HG03095 (cell line): ENCODE results near the gene ZC3H12C.
A peak's percentile ranks its signal among the peaks of the same experiment; 100 is the strongest.

Experiments
- ATAC-seq: cut with Tn5 transposase; IDR thresholded peaks from one replicate; pipeline ENCODE4 v1.9.1; 2021; ENCODE audit warnings: moderate library complexity; ENCODE audit not compliant: unreplicated experiment

The ZC3H12C gene

GRCh38 chr11:110076371-110076965 lies 16.7 kb upstream of the ZC3H12C start:
- no peak for ATAC-seq

GRCh38 chr11:110077346-110077745 lies 15.8 kb upstream of the ZC3H12C start:
- ATAC-seq = peak; percentile 16

GRCh38 chr11:110077831-110078325 lies 15.3 kb upstream of the ZC3H12C start:
- ATAC-seq = peak; percentile 91

GRCh38 chr11:110078923-110079544 lies 14.2 kb upstream of the ZC3H12C start:
- no peak for ATAC-seq

- ATAC-seq = no peak
These were observed 13.5 kb upstream of the ZC3H12C start for GRCh38 chr11:110079726-110080125.

GRCh38 chr11:110081462-110082376 lies 11.5 kb upstream of the ZC3H12C start:
- ATAC-seq = no peak

GRCh38 chr11:110082899-110083298 lies 10.3 kb upstream of the ZC3H12C start:
- ATAC-seq = no peak

GRCh38 chr11:110085255-110085838 lies 7.8 kb upstream of the ZC3H12C start:
- no peak for ATAC-seq

GRCh38 chr11:110086892-110087309 lies 6.3 kb upstream of the ZC3H12C start:
- no peak for ATAC-seq

GRCh38 chr11:110087812-110088534 lies 5.2 kb upstream of the ZC3H12C start:
- no peak for ATAC-seq

- ATAC-seq = no peak
These were observed 4.5 kb upstream of the ZC3H12C start for GRCh38 chr11:110088535-110089344.

- ATAC-seq = peak; percentile 36
These were observed 3.4 kb upstream of the ZC3H12C start for GRCh38 chr11:110089617-110090282.

GRCh38 chr11:110090466-110091026 lies 2.6 kb upstream of the ZC3H12C start:
- no peak for ATAC-seq

GRCh38 chr11:110092111-110092514 lies 1.1 kb upstream of the ZC3H12C start:
- ATAC-seq = no peak

GRCh38 chr11:110093407-110094297 lies 460 bp downstream of the ZC3H12C start:
- peak; percentile 24 for ATAC-seq

GRCh38 chr11:110094298-110095285 lies 1.4 kb downstream of the ZC3H12C start:
- no peak for ATAC-seq

GRCh38 chr11:110095554-110095953 lies 2.4 kb downstream of the ZC3H12C start:
- no peak for ATAC-seq
